HEK293 (cell line): Measurements from ENCODE around the gene ELMO1.

Source experiments
- ZBTB11 ChIP-seq: fragments of 450-650 bp; formaldehyde crosslinking; conservative IDR thresholded peaks from 2 replicates; pipeline ENCODE4 v1.5.1; 2016; ENCODE audit warnings: low read depth, missing biosample characterization, missing genetic modification characterization
- ZNF274 ChIP-seq, 2 experiments: fragments of 200-500 bp in 1 of 2; fragments of 450-650 bp in 1 of 2; sonication (Bioruptor generic) in 1 of 2; formaldehyde crosslinking in 1 of 2; IDR thresholded peaks; 2 replicates each; pipeline versions ENCODE4 v1.5.1 to v1.6.1; 2014 to 2016; ENCODE audit warnings: borderline replicate concordance in 1 of 2, inconsistent platforms in 1 of 2, low read length in 1 of 2, missing biosample characterization in 1 of 2, missing genetic modification characterization in 1 of 2

- TF ChIP-seq ZNF274 (IDR thresholded peaks at IDR 0.05; ENCODE audit: low read length) (no peak), ZNF274 (tag by site-specific recombination; IDR thresholded peaks at IDR 0.05; ENCODE audit: borderline replicate concordance) (no peak), ZBTB11 (tag by site-specific recombination) (no peak)
Measured at GRCh38 chr7:37081436-37081835, 367.2 kb downstream of the ELMO1 start.
